Measurements from ENCODE around the gene ME3.

Gene ME3

DNA sequence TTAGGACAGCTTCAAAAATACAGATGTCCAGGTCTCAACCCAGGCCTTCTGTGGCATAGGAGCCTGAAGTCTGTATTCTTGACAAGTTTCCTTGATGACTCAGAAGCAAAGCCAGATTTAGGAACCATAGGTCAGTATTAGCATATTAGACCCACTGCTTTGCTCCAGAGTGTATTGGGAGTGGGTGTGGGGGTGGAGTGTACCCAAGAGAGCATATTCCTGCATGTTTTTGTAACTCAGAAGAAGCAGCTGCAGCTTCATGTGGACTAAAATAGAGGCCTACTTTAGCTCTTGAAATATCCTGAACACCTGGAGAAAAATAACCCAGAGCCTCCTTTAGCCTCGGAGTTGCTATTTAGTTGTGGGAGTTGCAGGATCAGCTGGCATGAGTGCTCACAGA lies 191.0 kb downstream of the ME3 start:
- TF ChIP-seq, protein P1, sequence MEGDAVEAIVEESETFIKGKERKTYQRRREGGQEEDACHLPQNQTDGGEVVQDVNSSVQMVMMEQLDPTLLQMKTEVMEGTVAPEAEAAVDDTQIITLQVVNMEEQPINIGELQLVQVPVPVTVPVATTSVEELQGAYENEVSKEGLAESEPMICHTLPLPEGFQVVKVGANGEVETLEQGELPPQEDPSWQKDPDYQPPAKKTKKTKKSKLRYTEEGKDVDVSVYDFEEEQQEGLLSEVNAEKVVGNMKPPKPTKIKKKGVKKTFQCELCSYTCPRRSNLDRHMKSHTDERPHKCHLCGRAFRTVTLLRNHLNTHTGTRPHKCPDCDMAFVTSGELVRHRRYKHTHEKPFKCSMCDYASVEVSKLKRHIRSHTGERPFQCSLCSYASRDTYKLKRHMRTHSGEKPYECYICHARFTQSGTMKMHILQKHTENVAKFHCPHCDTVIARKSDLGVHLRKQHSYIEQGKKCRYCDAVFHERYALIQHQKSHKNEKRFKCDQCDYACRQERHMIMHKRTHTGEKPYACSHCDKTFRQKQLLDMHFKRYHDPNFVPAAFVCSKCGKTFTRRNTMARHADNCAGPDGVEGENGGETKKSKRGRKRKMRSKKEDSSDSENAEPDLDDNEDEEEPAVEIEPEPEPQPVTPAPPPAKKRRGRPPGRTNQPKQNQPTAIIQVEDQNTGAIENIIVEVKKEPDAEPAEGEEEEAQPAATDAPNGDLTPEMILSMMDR (IDR thresholded peaks at IDR 0.05): no peak
- no peak for DNase-seq
- H3K4me3 ChIP-seq: no peak overlapping the region
- H3K36me3 ChIP-seq: no peaks in the 10 kb centered on the region
- H3K27ac ChIP-seq: no peak overlapping the region
- no peaks in the 10 kb centered on the region for H3K27me3 ChIP-seq
- H3K4me1 ChIP-seq: peaks cover 0 to 64% (median 31%) of the 10 kb centered on the region in 4 donors
- H3K9me3 ChIP-seq: no peaks in the 10 kb centered on the region
- intact Hi-C loops (cut with DNase I; ENCODE audit: low total_unique reads): loop anchor here (10.0 kb wide), 1 partner anchor 93 kb away; no protein-coding TSS in a partner anchor

DNA sequence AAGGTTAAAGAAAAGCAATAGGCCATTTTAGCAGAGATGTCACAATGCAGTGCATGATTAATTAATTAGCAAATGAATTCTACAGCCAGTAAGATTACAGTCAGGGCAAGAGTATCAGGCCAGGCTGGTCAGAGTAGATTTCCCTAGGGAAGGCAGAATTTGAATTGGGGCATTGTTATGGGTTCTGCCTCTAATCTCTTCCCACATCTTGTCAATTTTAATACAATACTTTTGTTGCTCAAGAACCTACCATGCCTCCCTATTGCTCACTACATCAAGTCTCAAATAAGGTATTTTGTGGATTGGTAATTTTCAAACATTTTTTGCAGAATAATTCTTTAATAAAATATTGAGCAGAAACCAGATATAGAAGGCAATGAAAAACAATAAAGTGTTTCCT lies 194.1 kb downstream of the ME3 start:
- H3K9me3 ChIP-seq: no peaks in the 10 kb centered on the region
- TF ChIP-seq, protein P1 (IDR thresholded peaks at IDR 0.05): no peak
- no peak overlapping the region for H3K4me3 ChIP-seq
- no peak for DNase-seq
- intact Hi-C loops (cut with DNase I; ENCODE audit: low total_unique reads): no loop called here
- peak overlapping the region; percentile 66 to 72 for H3K27ac ChIP-seq
- peaks cover 0 to 65% (median 32%) of the 10 kb centered on the region in 4 donors for H3K4me1 ChIP-seq
- H3K36me3 ChIP-seq: no peaks in the 10 kb centered on the region
- H3K27me3 ChIP-seq: no peaks in the 10 kb centered on the region

DNA sequence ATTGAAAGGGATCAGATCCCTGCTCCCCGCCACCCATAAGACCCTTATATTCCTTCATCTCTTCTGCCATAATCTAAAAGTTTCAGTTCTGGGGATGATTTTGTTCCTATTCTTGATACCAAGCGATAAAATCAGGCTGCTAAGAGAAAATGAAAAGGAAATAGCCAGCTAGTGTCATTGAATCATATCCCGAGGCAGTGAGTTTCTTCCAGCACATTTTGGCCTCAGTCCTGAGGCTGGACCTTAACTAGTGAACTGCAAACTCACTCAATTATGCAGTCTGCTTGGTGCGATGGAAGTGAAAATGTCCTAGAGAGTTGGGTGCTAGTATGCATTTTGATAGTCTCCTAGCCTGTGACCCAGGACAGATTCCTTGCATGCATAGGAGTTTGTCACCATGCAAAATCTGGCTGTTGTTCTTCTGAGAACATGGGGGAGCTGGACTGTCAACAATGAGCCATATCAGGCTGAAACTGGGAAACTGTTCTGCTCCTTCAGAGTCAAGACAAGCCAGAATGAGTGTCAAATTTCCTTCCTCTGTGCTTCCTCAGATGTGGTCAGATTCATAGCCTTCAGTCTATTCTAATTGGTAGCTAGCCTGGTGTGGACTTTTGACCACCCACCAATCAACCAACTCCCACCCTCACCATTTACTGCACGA lies 194.8 kb downstream of the ME3 start:
- Histone ChIP-seq H3K36me3 (no peaks in the 10 kb centered on the region), H3K4me1 (peaks cover 0 to 60% (median 30%) of the 10 kb centered on the region in 4 donors), H3K27me3 (no peaks in the 10 kb centered on the region), H3K9me3 (no peaks in the 10 kb centered on the region), H3K27ac (peak overlapping the region; percentile 66 to 72), H3K4me3 (no peak overlapping the region)
- TF ChIP-seq, protein P1 (IDR thresholded peaks at IDR 0.05): no peak
- peak in 1 of 2 donors; percentile 48 for DNase-seq
- intact Hi-C loops (cut with DNase I; ENCODE audit: low total_unique reads): no loop called here

DNA sequence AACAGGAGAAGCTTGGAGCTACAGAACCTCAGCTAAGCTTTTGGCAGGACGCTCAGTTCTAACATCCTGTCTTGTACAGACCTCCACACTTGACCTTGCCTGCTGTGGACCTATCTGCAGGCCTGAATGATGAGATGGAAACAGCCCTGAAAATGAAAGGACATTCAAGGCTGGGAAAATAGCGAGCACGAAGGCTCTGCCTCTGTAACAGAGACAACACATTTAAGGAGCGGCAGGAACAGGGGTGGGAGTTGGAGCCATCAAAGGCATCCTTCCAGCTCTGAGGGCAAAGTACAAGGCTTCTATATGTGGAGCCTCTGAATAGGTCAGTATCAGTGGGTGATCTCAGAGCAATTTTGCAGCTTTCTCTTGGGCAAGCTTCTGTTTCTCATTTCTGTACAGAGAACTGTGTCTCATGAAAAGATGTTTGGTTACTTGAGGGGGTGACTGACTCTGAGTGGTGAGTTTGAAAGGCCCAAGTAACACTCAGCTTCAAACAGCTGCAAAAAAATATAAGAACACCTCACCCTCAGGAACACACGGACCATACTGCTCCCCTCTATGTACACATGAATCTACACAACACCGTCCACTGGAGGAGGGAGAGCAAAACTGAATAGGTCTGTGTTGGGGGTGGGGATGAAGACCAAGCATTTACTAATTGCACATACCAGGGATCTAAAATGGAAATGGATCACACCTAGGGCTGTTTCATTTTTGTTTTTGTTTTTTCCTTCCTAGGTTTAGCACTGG lies 196.1 kb downstream of the ME3 start:
- Histone ChIP-seq H3K27ac (peak overlapping the region; percentile 66 to 72), H3K4me3 (no peak overlapping the region), H3K36me3 (no peaks in the 10 kb centered on the region), H3K4me1 (peaks cover 0 to 54% (median 30%) of the 10 kb centered on the region in 4 donors), H3K9me3 (no peaks in the 10 kb centered on the region), H3K27me3 (no peaks in the 10 kb centered on the region)
- intact Hi-C loops (cut with DNase I; ENCODE audit: low total_unique reads): no loop called here
- DNase-seq: no peak
- TF ChIP-seq, protein P1 (IDR thresholded peaks at IDR 0.05): no peak

DNA sequence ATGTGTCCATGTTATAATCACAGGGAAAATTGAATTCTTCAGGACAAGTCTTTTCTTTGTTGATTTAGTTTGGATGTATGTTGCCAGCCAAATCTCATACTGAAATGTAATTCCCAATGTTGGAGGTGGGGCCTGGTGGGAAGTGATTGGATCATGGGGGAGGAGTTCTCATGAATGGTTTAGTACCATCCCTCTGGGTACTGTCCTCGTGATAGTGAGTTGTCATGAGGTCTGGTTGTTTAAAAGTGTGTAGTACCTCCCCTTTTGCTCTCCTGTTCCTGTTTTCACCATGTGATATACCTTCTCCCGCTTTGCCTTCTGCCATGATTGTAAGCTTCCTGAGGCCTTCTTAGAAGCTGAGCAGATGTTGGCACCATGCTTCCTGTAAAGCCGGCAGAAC lies 197.4 kb downstream of the ME3 start:
- intact Hi-C loops (cut with DNase I; ENCODE audit: low total_unique reads): no loop called here
- peak overlapping the region; percentile 66 to 72 for H3K27ac ChIP-seq

More for the DNA sequence above, 197.4 kb downstream of the ME3 start:
- no peak for DNase-seq
- H3K36me3 ChIP-seq: no peaks in the 10 kb centered on the region
- no peak overlapping the region for H3K4me3 ChIP-seq
- peaks cover 0 to 56% (median 30%) of the 10 kb centered on the region in 4 donors for H3K4me1 ChIP-seq
- no peaks in the 10 kb centered on the region for H3K9me3 ChIP-seq
- H3K27me3 ChIP-seq: no peaks in the 10 kb centered on the region
- TF ChIP-seq, protein P1 (IDR thresholded peaks at IDR 0.05): no peak
